Panc1 (cell line): Measurements from ENCODE around the gene PATJ. TPM values are rescaled to one million over a fixed set of nuclear protein-coding genes. Genes with fewer than 3 reads are reported as not detected.

Experiments used
- ATAC-seq: fragments of 200-7000 bp; cut with Tn5 transposase; 2 replicates; pipeline ENCODE4 v1.9.1; 2020; ENCODE audit warnings: mild to moderate bottlenecking, moderate library complexity
- BruUV-seq: library from RNA; stranded (reverse); fragments of 400-500 nt; replicated peaks from 2 replicates; lab custom pipeline; 2021; lab: Mats Ljungman, UMichigan
- CTCF ChIA-PET: fragments of 300-600 bp; sonication (Branson Sonifier 250); formaldehyde crosslinking; loops from one replicate; lab custom pipeline; 2022; ENCODE audit warnings: antibody characterized with exemption; lab: Charles Lee
- POLR2A ChIA-PET: fragments of 300-600 bp; sonication (Branson Sonifier 250); formaldehyde crosslinking; loops from one replicate; lab custom pipeline; 2022; ENCODE audit warnings: antibody characterized with exemption; lab: Charles Lee
- DNase-seq: peaks from one replicate; pipeline ENCODE4 v3.0.0-alpha.2; 2010; ENCODE audit warnings: low read depth, low spot score
- H3K27ac ChIP-seq: 2 replicates; pipeline ENCODE4 v1.5.1; 2011; ENCODE audit warnings: mild to moderate bottlenecking, low read length, inconsistent platforms
- H3K27me3 ChIP-seq: fragments of 200-500 bp; sonication (Bioruptor generic); 2 replicates; pipeline ENCODE4 v1.6.0; 2014; ENCODE audit warnings: low read length, inconsistent platforms; ENCODE audit not compliant: control insufficient read depth, insufficient read depth
- H3K36me3 ChIP-seq: fragments of 200-500 bp; sonication (Bioruptor generic); 2 replicates; pipeline ENCODE4 v1.5.1; 2014; ENCODE audit warnings: inconsistent platforms, mild to moderate bottlenecking, low read length, moderate library complexity; ENCODE audit not compliant: control insufficient read depth, insufficient read depth
- H3K4me1 ChIP-seq: 2 replicates; pipeline ENCODE4 v1.5.1; 2011; ENCODE audit warnings: inconsistent platforms, mild to moderate bottlenecking, low read length, moderate library complexity; ENCODE audit not compliant: control insufficient read depth, insufficient read depth
- H3K4me3 ChIP-seq, 2 experiments: 2 replicates each; pipeline ENCODE4 v1.5.1; 2011 to 2012; ENCODE audit warnings: low read depth in 2 of 2, low read length in 2 of 2, mild to moderate bottlenecking in 2 of 2, inconsistent platforms in 1 of 2, moderate library complexity in 1 of 2
- H3K9me3 ChIP-seq: fragments of 200-500 bp; sonication (Bioruptor generic); 2 replicates; pipeline ENCODE4 v1.5.1; 2014; ENCODE audit warnings: low read depth, mild to moderate bottlenecking, inconsistent platforms, low read length, moderate library complexity; ENCODE audit not compliant: control insufficient read depth, insufficient read depth
- POLR2AphosphoS5 ChIP-seq: IDR thresholded peaks from 2 replicates; pipeline ENCODE4 v1.6.1; 2012; ENCODE audit warnings: mild to moderate bottlenecking, low read depth, low read length, moderate library complexity
- SIN3A ChIP-seq: IDR thresholded peaks from 2 replicates; pipeline ENCODE4 v1.6.1; 2012; ENCODE audit warnings: low read depth, mild to moderate bottlenecking, low read length, moderate library complexity, borderline replicate concordance; ENCODE audit not compliant: insufficient read depth
- TCF7L2 ChIP-seq: IDR thresholded peaks from 2 replicates; pipeline ENCODE4 v1.6.1; 2011; ENCODE audit warnings: mild to moderate bottlenecking, low read depth, low read length, inconsistent platforms
- in situ Hi-C: cut with HindIII; loops from 2 replicates; pipeline ENCODE4 v1.10.0; 2016; ENCODE audit warnings: low sequenced_read_pairs, low pct_unique_long_range_greater_than_20kb
- intact Hi-C: fragments of 100-400 bp; cut with micrococcal nuclease; formaldehyde crosslinking; loops from one replicate; pipeline ENCODE4 v1.10.0; 2022; ENCODE audit not compliant: unreplicated experiment
- total RNA-seq: library from RNA; stranded (reverse); gene quantifications from one replicate; pipeline ENCODE4 v1.2.1, GENCODE V29; 2021; ENCODE audit not compliant: unreplicated experiment
- TF ChIP-seq, protein P1 (sequence below), 2 experiments: IDR thresholded peaks; 2 replicates each; pipeline ENCODE4 v1.6.1; 2011 to 2012; ENCODE audit warnings: low read depth in 2 of 2, control low read depth in 1 of 2, low read length in 1 of 2, mild to moderate bottlenecking in 1 of 2, moderate library complexity in 1 of 2; ENCODE audit not compliant: insufficient read depth in 1 of 2
- TF ChIP-seq, protein P2 (sequence below): fragments of 450-650 bp; IDR thresholded peaks from 2 replicates; pipeline ENCODE4 v1.5.1; 2017; ENCODE audit warnings: mild to moderate bottlenecking

PATJ gene
- total RNA-seq, 1 experiment from 2014 or later = 36.2 TPM

DNA sequence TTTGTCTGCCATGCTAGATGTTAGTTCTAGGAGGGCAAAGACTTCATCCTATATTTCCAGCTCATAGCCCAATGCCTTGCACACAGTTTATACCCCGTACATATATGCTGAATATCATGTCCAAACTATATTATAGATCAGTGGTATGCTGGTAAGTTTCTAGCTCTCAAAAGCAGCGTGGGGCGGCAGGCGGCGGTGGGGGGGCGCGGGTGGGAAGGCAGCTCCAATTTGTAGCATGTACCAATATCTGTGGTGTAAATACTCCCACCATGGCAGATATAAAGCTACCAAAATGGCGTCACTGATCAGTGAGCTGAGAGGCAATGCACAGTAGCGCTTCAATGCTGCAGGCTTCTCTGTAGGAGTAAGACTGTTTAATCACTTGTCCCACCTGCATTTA lies 77.1 kb downstream of the PATJ start:
- no peaks in the 10 kb centered on the region for H3K4me1 ChIP-seq
- no TSS peak for BruUV-seq
- no peaks in the 10 kb centered on the region for H3K9me3 ChIP-seq
- peaks cover 4% of the 10 kb centered on the region for H3K36me3 ChIP-seq
- intact Hi-C loops = no loop called here
- H3K27me3 ChIP-seq = no peaks in the 10 kb centered on the region
- H3K4me3 ChIP-seq = no peak overlapping the region
- DNase-seq = no peak
- TF ChIP-seq TCF7L2 (no peak), POLR2AphosphoS5 (no peak)
- TF ChIP-seq, protein P1, sequence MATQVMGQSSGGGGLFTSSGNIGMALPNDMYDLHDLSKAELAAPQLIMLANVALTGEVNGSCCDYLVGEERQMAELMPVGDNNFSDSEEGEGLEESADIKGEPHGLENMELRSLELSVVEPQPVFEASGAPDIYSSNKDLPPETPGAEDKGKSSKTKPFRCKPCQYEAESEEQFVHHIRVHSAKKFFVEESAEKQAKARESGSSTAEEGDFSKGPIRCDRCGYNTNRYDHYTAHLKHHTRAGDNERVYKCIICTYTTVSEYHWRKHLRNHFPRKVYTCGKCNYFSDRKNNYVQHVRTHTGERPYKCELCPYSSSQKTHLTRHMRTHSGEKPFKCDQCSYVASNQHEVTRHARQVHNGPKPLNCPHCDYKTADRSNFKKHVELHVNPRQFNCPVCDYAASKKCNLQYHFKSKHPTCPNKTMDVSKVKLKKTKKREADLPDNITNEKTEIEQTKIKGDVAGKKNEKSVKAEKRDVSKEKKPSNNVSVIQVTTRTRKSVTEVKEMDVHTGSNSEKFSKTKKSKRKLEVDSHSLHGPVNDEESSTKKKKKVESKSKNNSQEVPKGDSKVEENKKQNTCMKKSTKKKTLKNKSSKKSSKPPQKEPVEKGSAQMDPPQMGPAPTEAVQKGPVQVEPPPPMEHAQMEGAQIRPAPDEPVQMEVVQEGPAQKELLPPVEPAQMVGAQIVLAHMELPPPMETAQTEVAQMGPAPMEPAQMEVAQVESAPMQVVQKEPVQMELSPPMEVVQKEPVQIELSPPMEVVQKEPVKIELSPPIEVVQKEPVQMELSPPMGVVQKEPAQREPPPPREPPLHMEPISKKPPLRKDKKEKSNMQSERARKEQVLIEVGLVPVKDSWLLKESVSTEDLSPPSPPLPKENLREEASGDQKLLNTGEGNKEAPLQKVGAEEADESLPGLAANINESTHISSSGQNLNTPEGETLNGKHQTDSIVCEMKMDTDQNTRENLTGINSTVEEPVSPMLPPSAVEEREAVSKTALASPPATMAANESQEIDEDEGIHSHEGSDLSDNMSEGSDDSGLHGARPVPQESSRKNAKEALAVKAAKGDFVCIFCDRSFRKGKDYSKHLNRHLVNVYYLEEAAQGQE (IDR thresholded peaks at IDR 0.05; ENCODE audit: insufficient read depth in 1 of 2, low read depth in 2 of 2, low read length in 1 of 2) = no peak
- no peak for ATAC-seq
- ChIA-PET CTCF (no interaction called here), POLR2A (no interaction called here)
- in situ Hi-C loops = no loop called here
- H3K27ac ChIP-seq = no peak overlapping the region

DNA sequence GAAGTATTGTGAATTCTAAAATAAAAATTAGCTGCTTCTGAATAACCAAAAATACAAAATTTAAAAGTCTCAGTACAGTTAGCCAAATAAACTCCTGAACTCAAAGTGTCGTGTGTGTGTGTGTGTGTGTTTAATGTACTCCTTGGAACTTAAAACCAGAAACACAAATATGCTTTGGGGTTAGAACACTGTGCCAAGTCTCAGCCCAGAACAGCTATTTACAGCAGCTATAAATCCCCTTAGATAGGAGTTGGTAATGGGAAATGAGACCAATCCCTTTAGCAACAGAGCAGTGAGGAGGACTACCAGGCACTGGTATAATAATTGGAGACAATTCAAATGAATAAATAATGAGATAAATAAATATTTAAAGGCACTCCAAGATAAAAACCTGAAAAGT lies 83.1 kb downstream of the PATJ start:
- CTCF ChIA-PET = no interaction called here
- BruUV-seq = no TSS peak
- H3K36me3 ChIP-seq = peaks cover 4% of the 10 kb centered on the region; the same call in 1 of the 2 replicates

DNA sequence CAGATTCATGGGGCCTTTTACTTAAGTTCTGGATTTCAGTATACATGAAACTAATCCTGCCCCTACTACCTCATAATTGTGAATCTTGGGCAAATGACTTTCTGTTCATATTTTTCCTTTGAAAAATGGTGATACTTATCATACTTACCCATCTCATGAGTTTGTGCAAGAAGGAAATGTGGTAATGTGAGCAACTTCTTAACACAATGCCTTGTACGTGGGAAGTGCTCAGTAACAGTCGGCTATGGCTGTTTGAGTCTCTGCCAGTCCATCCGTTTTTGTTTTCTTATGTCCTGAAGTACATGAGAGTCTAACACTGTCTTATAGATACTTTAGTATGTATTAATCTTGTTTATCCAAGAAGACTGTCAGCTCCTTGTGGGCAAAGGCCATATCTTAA lies 86.5 kb downstream of the PATJ start:
- H3K9me3 ChIP-seq = no peaks in the 10 kb centered on the region
- H3K36me3 ChIP-seq = no peaks in the 10 kb centered on the region; the same call in 1 of the 2 replicates
- no peak for TF ChIP-seq SIN3A
- TF ChIP-seq POLR2AphosphoS5 = no peak
- TF ChIP-seq, protein P1 (IDR thresholded peaks at IDR 0.05; ENCODE audit: insufficient read depth in 1 of 2, low read depth in 2 of 2, low read length in 1 of 2) = no peak
- TF ChIP-seq, protein P2, sequence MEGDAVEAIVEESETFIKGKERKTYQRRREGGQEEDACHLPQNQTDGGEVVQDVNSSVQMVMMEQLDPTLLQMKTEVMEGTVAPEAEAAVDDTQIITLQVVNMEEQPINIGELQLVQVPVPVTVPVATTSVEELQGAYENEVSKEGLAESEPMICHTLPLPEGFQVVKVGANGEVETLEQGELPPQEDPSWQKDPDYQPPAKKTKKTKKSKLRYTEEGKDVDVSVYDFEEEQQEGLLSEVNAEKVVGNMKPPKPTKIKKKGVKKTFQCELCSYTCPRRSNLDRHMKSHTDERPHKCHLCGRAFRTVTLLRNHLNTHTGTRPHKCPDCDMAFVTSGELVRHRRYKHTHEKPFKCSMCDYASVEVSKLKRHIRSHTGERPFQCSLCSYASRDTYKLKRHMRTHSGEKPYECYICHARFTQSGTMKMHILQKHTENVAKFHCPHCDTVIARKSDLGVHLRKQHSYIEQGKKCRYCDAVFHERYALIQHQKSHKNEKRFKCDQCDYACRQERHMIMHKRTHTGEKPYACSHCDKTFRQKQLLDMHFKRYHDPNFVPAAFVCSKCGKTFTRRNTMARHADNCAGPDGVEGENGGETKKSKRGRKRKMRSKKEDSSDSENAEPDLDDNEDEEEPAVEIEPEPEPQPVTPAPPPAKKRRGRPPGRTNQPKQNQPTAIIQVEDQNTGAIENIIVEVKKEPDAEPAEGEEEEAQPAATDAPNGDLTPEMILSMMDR = no peak
- TF ChIP-seq TCF7L2 = no peak
- no peak overlapping the region for H3K4me3 ChIP-seq
- ATAC-seq (no peak), DNase-seq (no peak)
- no TSS peak for BruUV-seq
- no peak overlapping the region for H3K27ac ChIP-seq
- CTCF ChIA-PET = no interaction called here
- no peaks in the 10 kb centered on the region for H3K27me3 ChIP-seq
- intact Hi-C loops = no loop called here
- H3K4me1 ChIP-seq = no peaks in the 10 kb centered on the region
- in situ Hi-C loops = no loop called here
- POLR2A ChIA-PET = interaction anchor here (0.6 kb wide), 1 partner anchor 748 kb away, joined by 13 read pairs; no protein-coding TSS in a partner anchor

More for the DNA sequence above, 83.1 kb downstream of the PATJ start:
- no peak for ATAC-seq
- no peak for DNase-seq
- Histone ChIP-seq H3K27me3 (no peaks in the 10 kb centered on the region), H3K4me1 (no peaks in the 10 kb centered on the region), H3K9me3 (no peaks in the 10 kb centered on the region), H3K4me3 (no peak overlapping the region), H3K27ac (no peak overlapping the region)
- intact Hi-C loops = no loop called here
- TF ChIP-seq SIN3A = no peak
- no peak for TF ChIP-seq TCF7L2
- TF ChIP-seq, protein P2 = no peak
- POLR2A ChIA-PET = no interaction called here
- in situ Hi-C loops = no loop called here
